ENCODE measurements around the gene EBI3.

DNA sequence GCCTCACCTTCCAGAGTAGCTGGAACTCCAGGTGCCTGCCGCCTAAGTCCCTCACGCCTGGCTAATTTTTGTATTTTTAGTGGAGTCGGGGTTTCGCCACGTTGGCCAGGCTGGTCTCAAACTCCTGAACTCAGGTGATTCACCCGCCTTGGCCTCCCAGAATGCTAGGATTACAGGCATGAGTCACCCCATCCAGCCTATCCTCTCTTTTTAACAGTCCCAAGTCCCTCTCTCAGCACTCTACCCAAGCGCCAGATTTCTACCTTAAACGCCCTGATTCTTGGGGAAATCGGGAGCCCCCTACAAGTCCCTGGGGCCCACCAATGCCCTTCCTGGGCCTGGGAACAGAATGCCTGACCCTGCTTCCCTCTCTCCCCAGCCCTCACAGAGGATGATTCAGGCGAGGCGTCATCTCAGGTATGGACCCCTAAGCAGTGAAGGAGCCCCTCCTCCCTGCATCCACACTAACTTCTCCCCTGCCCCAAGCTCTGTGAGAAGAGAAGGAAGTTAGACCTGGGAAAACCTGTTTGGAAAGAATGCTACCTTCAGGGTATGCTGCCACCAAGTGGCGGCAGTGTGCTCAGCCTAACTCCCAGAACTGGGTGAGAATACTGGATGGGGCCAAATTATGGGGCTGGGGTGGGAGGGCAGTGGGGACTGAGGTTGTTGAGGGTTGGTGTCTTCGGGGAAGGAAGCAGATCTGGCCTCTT lies 20.8 kb upstream of the EBI3 start:
- TF ChIP-seq POLR2AphosphoS5 (IDR thresholded peaks at IDR 0.05; ENCODE audit: low read depth, low read length) (no peak), TAF1 (IDR thresholded peaks at IDR 0.05; ENCODE audit: borderline replicate concordance, insufficient read depth, low read length) (no peak), FOXP2 (optimal IDR thresholded peaks at IDR 0.05; ENCODE audit: borderline replicate concordance, extremely low read depth, extremely low read length, insufficient read depth) (no peak)
- TF ChIP-seq, protein P1, sequence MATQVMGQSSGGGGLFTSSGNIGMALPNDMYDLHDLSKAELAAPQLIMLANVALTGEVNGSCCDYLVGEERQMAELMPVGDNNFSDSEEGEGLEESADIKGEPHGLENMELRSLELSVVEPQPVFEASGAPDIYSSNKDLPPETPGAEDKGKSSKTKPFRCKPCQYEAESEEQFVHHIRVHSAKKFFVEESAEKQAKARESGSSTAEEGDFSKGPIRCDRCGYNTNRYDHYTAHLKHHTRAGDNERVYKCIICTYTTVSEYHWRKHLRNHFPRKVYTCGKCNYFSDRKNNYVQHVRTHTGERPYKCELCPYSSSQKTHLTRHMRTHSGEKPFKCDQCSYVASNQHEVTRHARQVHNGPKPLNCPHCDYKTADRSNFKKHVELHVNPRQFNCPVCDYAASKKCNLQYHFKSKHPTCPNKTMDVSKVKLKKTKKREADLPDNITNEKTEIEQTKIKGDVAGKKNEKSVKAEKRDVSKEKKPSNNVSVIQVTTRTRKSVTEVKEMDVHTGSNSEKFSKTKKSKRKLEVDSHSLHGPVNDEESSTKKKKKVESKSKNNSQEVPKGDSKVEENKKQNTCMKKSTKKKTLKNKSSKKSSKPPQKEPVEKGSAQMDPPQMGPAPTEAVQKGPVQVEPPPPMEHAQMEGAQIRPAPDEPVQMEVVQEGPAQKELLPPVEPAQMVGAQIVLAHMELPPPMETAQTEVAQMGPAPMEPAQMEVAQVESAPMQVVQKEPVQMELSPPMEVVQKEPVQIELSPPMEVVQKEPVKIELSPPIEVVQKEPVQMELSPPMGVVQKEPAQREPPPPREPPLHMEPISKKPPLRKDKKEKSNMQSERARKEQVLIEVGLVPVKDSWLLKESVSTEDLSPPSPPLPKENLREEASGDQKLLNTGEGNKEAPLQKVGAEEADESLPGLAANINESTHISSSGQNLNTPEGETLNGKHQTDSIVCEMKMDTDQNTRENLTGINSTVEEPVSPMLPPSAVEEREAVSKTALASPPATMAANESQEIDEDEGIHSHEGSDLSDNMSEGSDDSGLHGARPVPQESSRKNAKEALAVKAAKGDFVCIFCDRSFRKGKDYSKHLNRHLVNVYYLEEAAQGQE (IDR thresholded peaks at IDR 0.05; ENCODE audit: insufficient read depth in 1 of 2, low read depth in 2 of 2, low read length in 2 of 2), result no peak

All from PFSK-1 (cell line).